NCI-H2107 treated with DMSO at 0.1 percent for 48 hours (cell line): Measurements from ENCODE around the gene MYO18A.
"Not testable (repeated sequence)": the region's sequence is repeated elsewhere in the genome, so short reads cannot be mapped to it uniquely, and the experiment has no call there.

Experiments
- DNase-seq: peaks from one replicate; lab custom pipeline; 2025; ENCODE audit not compliant: unreplicated experiment; lab: John Stamatoyannopoulos, UW

Gene MYO18A

DNA sequence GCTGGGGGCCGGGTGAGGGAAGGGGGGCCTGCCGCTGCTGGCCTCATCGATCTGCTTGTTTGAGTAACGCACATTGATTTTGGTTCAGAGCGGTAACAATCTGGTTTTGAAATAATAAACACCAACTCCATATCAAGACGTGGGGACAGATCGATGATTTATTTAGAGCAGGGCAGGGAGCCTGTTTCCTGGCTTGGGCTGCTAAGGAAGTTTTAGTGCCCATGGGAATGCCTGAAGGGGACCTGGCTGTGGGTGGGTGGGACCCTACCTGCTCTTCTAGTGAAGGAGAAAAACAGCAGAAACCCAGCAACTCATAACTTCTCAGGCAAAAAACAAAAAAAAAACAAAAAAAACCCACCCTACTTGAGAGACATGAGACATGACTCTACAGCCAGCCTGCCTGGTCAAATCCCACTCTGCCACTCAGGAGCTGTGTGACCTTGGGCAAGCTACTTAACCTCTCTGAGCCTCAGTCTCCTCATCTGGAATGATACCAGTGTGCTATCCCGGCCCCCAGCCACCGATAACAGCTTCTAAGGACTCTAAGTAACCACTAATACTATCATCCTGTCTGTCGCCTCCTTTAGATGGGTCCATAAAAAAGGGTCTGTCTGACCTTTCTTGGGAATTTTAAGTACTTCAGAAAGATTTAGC lies 71.2 kb downstream of the MYO18A start:
- DNase-seq, result no peak

DNA sequence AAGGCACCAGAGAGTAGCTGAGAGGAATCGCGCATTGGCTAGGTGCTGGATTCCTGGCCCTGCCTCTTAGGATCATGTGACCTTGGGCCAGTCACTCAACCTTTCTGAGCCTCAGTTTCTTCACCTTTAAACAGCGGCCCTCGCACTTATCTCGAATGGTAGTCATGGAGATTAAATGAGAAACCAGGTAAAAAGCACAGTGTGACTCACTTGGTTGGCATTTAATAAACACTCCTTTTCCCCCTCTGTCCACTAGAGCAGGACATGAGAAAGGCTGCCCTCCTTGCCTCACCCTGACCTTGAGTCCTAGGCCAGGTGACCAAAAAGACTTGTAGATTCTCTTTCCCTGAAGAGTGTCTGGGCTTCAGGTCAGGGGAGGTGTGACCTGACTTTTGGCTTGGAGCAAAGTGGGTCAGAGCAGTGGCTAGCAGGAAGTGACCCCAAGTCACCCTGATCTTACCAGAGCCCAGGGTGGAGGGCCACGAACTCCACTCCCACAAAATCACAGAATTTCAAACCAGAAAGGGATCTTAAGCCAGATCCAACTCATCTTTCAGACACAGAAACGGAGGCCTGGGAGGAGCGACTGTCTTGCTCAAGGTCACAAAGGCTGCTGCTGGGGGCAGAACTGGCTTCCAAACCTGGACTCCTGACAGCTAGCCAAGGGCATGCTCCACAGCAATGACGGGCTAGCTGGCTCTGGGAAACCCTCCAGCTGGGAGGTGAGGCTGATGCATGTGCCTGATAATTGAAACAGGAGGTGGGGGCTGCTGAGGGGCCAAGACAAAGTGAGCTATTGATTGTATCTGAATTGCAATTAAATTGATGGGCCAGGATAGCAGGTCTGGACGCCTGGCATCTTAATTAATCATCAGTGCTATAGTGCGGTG lies 72.0 kb downstream of the MYO18A start:
- DNase-seq, result no peak

- DNase-seq, result no peak
Measured at GRCh38 chr17:29107084-29107483, 73.1 kb downstream of the MYO18A start.

DNA sequence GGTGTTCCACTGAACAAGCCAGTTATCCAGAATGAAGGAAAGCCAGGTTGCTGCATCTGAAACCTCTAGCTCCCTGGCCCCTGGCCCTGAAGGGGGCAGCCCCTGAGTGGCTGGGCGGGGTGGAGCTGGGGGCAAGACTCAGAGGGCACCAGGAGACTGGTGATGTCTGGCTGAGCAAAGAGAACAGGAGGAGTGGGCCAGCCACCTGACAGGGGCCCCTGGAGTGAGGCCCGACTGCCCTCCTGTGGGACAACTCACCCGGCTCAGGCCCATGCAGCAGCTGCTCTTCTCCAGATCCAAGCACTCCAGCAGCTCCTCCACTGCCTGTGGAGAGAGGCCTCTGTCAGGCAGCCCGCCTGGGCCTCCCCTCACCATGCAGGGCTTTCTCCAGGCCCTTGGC lies 76.9 kb downstream of the MYO18A start:
- no peak for DNase-seq

GRCh38 chr17:29102741-29103181 lies 77.4 kb downstream of the MYO18A start:
- DNase-seq, result no peak

- no peak for DNase-seq
Measured at GRCh38 chr17:29102046-29102445, 78.2 kb downstream of the MYO18A start.

DNA sequence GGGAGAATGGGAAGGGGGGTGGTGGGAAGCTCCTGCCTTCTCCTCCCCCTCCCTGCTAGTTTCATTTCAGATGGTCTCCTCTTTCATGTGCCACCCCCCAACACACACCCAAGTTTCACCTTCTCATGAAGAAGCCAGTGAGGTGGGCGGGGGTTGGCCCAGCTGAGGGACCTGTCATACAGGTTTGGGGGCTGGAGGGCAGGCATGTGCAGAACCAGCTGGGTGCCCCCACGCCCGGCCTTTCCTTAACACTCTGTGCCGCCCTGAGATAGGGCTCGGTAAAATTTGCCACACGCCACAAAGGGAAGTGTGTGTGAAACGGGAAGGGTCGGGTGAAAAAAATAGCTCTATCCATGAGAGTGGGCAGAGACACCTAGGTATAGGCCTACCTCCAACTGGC lies 79.9 kb downstream of the MYO18A start:
- no peak for DNase-seq

GRCh38 chr17:29099527-29099926 lies 80.7 kb downstream of the MYO18A start:
- no peak for DNase-seq

- no peak for DNase-seq
Measured at GRCh38 chr17:29096094-29096493, 84.1 kb downstream of the MYO18A start.

DNA sequence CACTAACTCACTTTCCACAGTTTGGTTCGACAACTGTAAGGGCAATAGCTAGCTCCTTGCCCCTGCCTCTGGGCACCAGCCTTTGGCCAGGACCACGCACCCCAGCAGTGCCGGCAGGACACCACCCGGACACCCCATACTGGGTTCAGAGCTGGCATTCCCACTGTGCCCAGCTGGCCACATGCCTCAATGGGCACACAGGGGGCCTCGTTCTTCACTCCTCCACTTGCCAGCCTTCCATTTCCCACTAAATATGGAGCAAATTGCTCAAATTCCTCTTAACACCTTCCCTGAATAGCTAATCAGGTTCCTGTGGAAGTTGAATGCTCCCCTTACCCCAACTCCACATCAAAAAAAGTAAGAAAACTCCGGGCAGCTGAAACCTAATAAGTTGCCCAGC lies 84.8 kb downstream of the MYO18A start:
- no peak for DNase-seq

DNA sequence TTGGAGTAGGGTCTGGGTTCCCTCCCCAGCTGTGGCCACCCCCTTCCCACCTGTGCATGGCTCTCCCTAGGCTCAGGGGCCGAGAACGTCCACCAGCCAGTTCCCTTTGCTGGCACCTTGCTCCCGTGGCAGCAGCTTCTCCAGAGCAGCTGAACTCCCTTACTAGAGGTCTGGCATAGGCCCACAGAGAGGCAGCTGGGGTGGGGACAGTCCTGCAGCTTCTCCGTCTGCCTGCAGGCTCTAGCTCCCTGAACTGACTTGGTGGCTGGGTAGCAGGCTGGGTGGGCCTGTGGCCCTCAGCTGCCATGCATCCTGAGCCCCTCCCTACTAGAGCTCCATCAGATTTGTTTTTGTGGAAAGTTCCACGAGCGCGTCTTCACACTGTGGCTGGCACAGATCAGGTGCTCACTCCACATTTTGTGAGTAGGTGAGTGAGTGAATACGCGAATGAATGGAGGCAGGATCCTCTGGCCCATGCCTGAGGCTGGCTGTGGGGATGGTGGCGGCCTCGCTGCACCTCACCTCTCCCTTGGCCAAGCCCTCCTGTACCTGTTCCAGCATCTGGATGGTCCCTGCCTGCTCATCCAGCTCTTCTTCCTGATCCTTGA lies 86.0 kb downstream of the MYO18A start:
- no peak for DNase-seq

GRCh38 chr17:29093090-29093871 lies 86.9 kb downstream of the MYO18A start:
- DNase-seq, result no peak

GRCh38 chr17:29091606-29092289 lies 88.5 kb downstream of the MYO18A start:
- DNase-seq, result peak; percentile 64

DNA sequence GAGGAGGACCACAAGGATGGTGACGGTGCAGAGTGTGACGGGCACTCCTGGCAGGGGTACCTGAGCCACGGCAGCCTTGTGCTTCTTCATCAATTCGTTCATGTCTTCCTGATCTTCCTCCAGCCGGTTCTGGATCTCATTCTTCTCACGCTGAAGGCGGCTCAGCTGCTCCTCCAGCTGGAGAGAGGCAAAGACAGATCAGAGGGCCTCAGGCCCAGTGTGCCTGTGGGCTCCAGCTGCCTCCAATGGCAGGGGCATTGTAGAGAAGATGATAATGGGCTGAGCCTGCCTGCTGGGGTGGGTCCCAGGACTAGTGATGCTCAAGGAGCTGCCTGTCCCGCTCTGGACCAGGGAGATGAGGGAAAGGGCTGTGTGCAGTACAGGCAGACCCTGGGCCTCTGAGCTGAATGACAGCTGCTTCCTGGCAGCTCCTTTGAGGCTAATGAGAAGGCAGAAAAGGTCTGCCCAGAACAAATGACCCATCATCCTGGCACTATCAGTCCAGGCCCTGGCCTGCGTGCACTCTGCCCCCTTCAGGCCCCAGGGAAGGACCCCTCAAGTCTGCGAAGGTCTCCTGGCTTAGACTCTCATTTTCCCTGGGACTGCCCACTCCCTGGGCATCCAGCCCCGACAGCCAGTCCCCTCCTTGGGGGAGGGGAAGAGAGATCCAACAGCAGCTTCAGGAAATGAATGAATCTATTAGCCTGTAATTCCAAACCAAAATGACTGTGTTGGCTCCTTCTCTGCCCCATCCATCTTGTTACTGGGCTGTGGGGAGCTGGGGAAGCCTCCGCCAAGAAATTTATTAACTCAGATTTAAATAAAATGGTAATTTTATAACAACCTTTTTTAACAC lies 89.2 kb downstream of the MYO18A start:
- DNase-seq, result no peak

DNA sequence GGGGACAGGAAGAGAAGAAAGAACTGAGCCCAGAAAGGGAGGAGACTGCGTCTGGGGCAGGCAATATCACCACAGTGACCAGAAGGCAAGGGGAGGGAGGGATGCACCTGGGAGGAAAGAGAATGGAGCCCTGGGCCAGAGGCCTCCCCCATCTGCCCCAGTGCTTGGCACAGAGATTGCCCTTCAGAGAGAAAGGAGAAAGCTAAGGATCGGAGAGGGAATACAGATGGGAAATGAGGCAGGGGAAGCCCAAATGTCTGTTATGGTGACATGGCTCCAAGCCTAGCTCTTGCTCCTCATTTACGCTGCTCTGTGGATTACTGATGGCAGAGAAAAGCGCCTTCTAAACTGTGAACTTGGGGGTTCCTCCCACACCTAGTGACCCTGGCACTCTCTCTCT lies 90.1 kb downstream of the MYO18A start:
- no peak for DNase-seq

GRCh38 chr17:29089601-29090044 lies 90.6 kb downstream of the MYO18A start:
- DNase-seq, result no peak

DNA sequence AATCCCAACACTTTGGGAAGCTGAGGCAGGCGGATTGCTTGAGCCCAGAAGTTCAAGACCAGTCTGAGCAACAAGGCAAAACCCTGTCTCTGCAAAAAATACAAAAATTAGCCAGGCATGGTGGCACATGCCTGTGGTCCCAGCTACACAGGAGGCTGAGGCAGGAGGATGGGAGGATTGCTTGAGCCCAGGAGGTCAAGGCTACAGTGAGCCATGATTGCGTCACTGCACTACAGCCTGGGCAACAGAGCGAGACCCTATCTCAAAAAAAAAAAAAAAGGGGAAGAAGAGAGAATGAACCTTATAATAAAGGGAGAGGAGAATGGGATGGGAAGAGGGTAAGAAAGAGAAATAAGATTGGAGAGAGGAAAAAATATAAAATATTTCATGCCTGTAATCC lies 91.4 kb downstream of the MYO18A start:
- not testable (repeated sequence) for DNase-seq

- DNase-seq, result no peak
Measured at GRCh38 chr17:29086628-29087332, 93.4 kb downstream of the MYO18A start.

GRCh38 chr17:29085223-29085622 lies 95.0 kb downstream of the MYO18A start:
- DNase-seq, result no peak
